SU-DHL-6 (cell line): ENCODE results near the gene SREBF1.

Experiments
- H2AFZ ChIP-seq: fragments of 200-600 bp; sonication (generic); 2 replicates; pipeline ENCODE4 v1.6.1; 2014; ENCODE audit warnings: low read depth, mild to moderate bottlenecking, moderate library complexity, mixed read lengths, antibody characterized with exemption, low read length; ENCODE audit not compliant: severe bottlenecking
- H3F3A ChIP-seq: fragments of 200-600 bp; shearing (Covaris generic); 2 replicates; pipeline ENCODE4 v1.6.0; 2016; ENCODE audit warnings: antibody characterized with exemption, mild to moderate bottlenecking; ENCODE audit not compliant: insufficient read depth
- H3K27ac ChIP-seq: fragments of 200-600 bp; sonication (generic); 2 replicates; pipeline ENCODE4 v1.5.1; 2016; ENCODE audit warnings: low read depth, mild to moderate bottlenecking, low read length, moderate library complexity, mixed read lengths
- H3K27me3 ChIP-seq: fragments of 200-600 bp; sonication (generic), shearing (Covaris generic); 2 replicates; pipeline ENCODE4 v1.6.0; 2014; ENCODE audit warnings: mild to moderate bottlenecking, low read length
- H3K36me3 ChIP-seq: fragments of 200-600 bp; sonication (generic); 2 replicates; pipeline ENCODE4 v1.6.1; 2014; ENCODE audit warnings: mild to moderate bottlenecking, low read length, mixed read lengths
- H3K4me2 ChIP-seq: fragments of 300-600, 200-600 bp; shearing (Covaris generic), sonication (generic); 2 replicates; pipeline ENCODE4 v1.6.0; 2014; ENCODE audit warnings: low read length, low read depth, mild to moderate bottlenecking; ENCODE audit not compliant: poor library complexity, severe bottlenecking
- H3K4me3 ChIP-seq: fragments of 200-600 bp; sonication (generic); 2 replicates; pipeline ENCODE4 v1.5.1; 2014; ENCODE audit warnings: antibody characterized with exemption, low read length, mild to moderate bottlenecking, mixed read lengths; ENCODE audit not compliant: insufficient read depth, poor library complexity, severe bottlenecking
- H3K79me2 ChIP-seq: fragments of 200-600 bp; sonication (generic); 2 replicates; pipeline ENCODE4 v1.6.1; 2014; ENCODE audit warnings: mild to moderate bottlenecking, low read length, moderate library complexity; ENCODE audit not compliant: insufficient read depth
- H3K9ac ChIP-seq: fragments of 200-600 bp; sonication (generic); 2 replicates; pipeline ENCODE4 v1.7.0; 2014; ENCODE audit warnings: mild to moderate bottlenecking, low read length
- H3K9me2 ChIP-seq: fragments of 200-600 bp; sonication (generic); replicated peaks from 2 replicates; pipeline ENCODE4 v1.6.1; 2014; ENCODE audit warnings: low read length; ENCODE audit not compliant: insufficient read depth
- H3K9me3 ChIP-seq: fragments of 200-600 bp; sonication (generic); 2 replicates; pipeline ENCODE4 v1.6.1; 2014; ENCODE audit warnings: low read length, mixed read lengths; ENCODE audit not compliant: insufficient read depth
- H4K20me1 ChIP-seq: fragments of 200-600 bp; sonication (generic); 2 replicates; pipeline ENCODE4 v1.6.1; 2014; ENCODE audit warnings: low read depth, mild to moderate bottlenecking, antibody characterized with exemption, low read length, moderate library complexity, mixed read lengths
- CTCF ChIP-seq: fragments of 200-600 bp; sonication (generic); IDR thresholded peaks from one replicate; pipeline ENCODE4 v1.5.1; 2017; ENCODE audit warnings: antibody characterized with exemption, mild to moderate bottlenecking, low read length, moderate library complexity; ENCODE audit not compliant: insufficient read depth, poor library complexity, severe bottlenecking
- EZH2phosphoT487 ChIP-seq: fragments of 200-600 bp; sonication (generic), shearing (Covaris generic); conservative IDR thresholded peaks from 2 replicates; pipeline ENCODE4 v1.6.1; 2018; ENCODE audit warnings: mild to moderate bottlenecking, antibody characterized with exemption, low read length, moderate library complexity, mixed read lengths

SREBF1 gene

GRCh38 chr17:17830740-17831207, 6.0 kb downstream of the SREBF1 start:
- H2AFZ ChIP-seq, result no peak overlapping the region
- H3K4me3 ChIP-seq, result no peak overlapping the region
- no peaks in the 10 kb centered on the region for H3K9me3 ChIP-seq
- no peaks in the 10 kb centered on the region for H3K36me3 ChIP-seq
- TF ChIP-seq CTCF, result no peak
- no peaks in the 10 kb centered on the region for H3K27me3 ChIP-seq
- H3K79me2 ChIP-seq, result peaks cover 50% of the 10 kb centered on the region
- H4K20me1 ChIP-seq, result no peaks in the 10 kb centered on the region
- H3K4me2 ChIP-seq, result no peak overlapping the region
- H3F3A ChIP-seq, result peaks cover 15% of the 10 kb centered on the region
- H3K9me2 ChIP-seq, result no peaks in the 10 kb centered on the region
- no peak overlapping the region for H3K27ac ChIP-seq
- no peak overlapping the region for H3K9ac ChIP-seq

- peaks cover 15% of the 10 kb centered on the region for H3F3A ChIP-seq
These were observed 6.6 kb downstream of the SREBF1 start for GRCh38 chr17:17830269-17830567.

GRCh38 chr17:17827826-17828621, 8.8 kb downstream of the SREBF1 start:
- no peak for TF ChIP-seq CTCF
- no peak for TF ChIP-seq EZH2phosphoT487
- Histone ChIP-seq H3K9me3 (no peaks in the 10 kb centered on the region), H4K20me1 (no peaks in the 10 kb centered on the region), H3F3A (peaks cover 4% of the 10 kb centered on the region; the same call in 1 of the 2 replicates), H3K79me2 (peaks cover 33% of the 10 kb centered on the region), H3K36me3 (no peaks in the 10 kb centered on the region), H3K27me3 (no peaks in the 10 kb centered on the region), H2AFZ (no peak overlapping the region), H3K4me3 (no peak overlapping the region), H3K9ac (no peak overlapping the region), H3K4me2 (no peak overlapping the region), H3K9me2 (no peaks in the 10 kb centered on the region), H3K27ac (no peak overlapping the region)

More at GRCh38 chr17:17830269-17830567, 6.6 kb downstream of the SREBF1 start:
- Histone ChIP-seq H3K4me3 (no peak overlapping the region), H3K27me3 (no peaks in the 10 kb centered on the region), H3K9me3 (no peaks in the 10 kb centered on the region), H3K9ac (no peak overlapping the region), H3K36me3 (no peaks in the 10 kb centered on the region), H3K4me2 (no peak overlapping the region), H4K20me1 (no peaks in the 10 kb centered on the region), H2AFZ (no peak overlapping the region), H3K9me2 (no peaks in the 10 kb centered on the region), H3K27ac (no peak overlapping the region), H3K79me2 (peaks cover 44% of the 10 kb centered on the region)
- TF ChIP-seq EZH2phosphoT487 (no peak), CTCF (no peak)
